Body of pancreas (tissue), 4 donors: ENCODE measurements around the gene YIF1B. TPM values are rescaled to one million over a fixed set of nuclear protein-coding genes. Genes with fewer than 3 reads are reported as not detected.

ENCODE experiments used
- ATAC-seq: fragments of 150-250 bp; one replicate; pipeline ENCODE4 v1.9.1; 2016
- DNase-seq, 4 donors: peaks; one replicate each; pipeline ENCODE4 v3.0.0-alpha.2; 2019
- H3K27ac ChIP-seq, 4 donors: fragments of 200-600 bp; sonication (generic); 1 replicate in 3 of 4; 2 replicates in 1 of 4; pipeline versions ENCODE4 v1.5.1 to v1.6.1; 2016 to 2019; ENCODE audit warnings: mild to moderate bottlenecking in 1 of 4, mixed read lengths in 1 of 4, moderate library complexity in 1 of 4
- H3K27me3 ChIP-seq, 2 donors: fragments of 200-600 bp; sonication (generic); one replicate each; pipeline ENCODE4 v1.6.0; 2016; ENCODE audit warnings: mild to moderate bottlenecking in 1 of 2
- H3K36me3 ChIP-seq, 2 donors: fragments of 200-600 bp; sonication (generic); replicated peaks in 1 of 2; 2 replicates each; pipeline ENCODE4 v1.5.1; 2016; ENCODE audit warnings: low read depth in 2 of 2; ENCODE audit not compliant: insufficient read depth in 1 of 2
- H3K4me1 ChIP-seq: fragments of 200-600 bp; sonication (generic); one replicate; pipeline ENCODE4 v1.6.0; 2016
- H3K4me3 ChIP-seq, 2 donors: fragments of 200-600 bp; sonication (generic); 1 replicate in 1 of 2; 2 replicates in 1 of 2; pipeline ENCODE4 v1.5.1; 2016 to 2019
- H3K9me3 ChIP-seq, 3 donors: fragments of 200-600 bp; sonication (generic); 1 replicate in 2 of 3; 2 replicates in 1 of 3; pipeline ENCODE4 v1.5.1; 2016
- POLR2A ChIP-seq, 3 donors: fragments of 450-650 bp; IDR thresholded peaks; one replicate each; pipeline ENCODE4 v1.6.1; 2016; ENCODE audit warnings: antibody characterized with exemption in 3 of 3, mild to moderate bottlenecking in 2 of 3
- WGBS, 2 donors: methylation state at CpG; one replicate each; pipeline ENCODE4 v1.1.5; 2017; 5-methylcytosine and 5-hydroxymethylcytosine counted together
- intact Hi-C: fragments of 100-400 bp; cut with DNase I; formaldehyde crosslinking; loops from one replicate; pipeline ENCODE4 v1.15.1; 2023
- total RNA-seq, 2 donors: library from RNA; depleted of rRNA; stranded (reverse); fragments of >200 nt; gene quantifications; one replicate each; pipeline ENCODE4 v1.1.0, GENCODE V29; 2016
- TF ChIP-seq, protein P1 (sequence below), 7 experiments: fragments of 450-650 bp in 4 of 7; fragments of 200-600 bp in 3 of 7; sonication (generic) in 3 of 7; IDR thresholded peaks; one replicate each; pipeline ENCODE4 v1.5.1; 2016 to 2019; ENCODE audit warnings: antibody characterized with exemption in 7 of 7

The YIF1B gene
- total RNA-seq, 2 donors from 2014 or later = 8.2 to 22.3 TPM

DNA sequence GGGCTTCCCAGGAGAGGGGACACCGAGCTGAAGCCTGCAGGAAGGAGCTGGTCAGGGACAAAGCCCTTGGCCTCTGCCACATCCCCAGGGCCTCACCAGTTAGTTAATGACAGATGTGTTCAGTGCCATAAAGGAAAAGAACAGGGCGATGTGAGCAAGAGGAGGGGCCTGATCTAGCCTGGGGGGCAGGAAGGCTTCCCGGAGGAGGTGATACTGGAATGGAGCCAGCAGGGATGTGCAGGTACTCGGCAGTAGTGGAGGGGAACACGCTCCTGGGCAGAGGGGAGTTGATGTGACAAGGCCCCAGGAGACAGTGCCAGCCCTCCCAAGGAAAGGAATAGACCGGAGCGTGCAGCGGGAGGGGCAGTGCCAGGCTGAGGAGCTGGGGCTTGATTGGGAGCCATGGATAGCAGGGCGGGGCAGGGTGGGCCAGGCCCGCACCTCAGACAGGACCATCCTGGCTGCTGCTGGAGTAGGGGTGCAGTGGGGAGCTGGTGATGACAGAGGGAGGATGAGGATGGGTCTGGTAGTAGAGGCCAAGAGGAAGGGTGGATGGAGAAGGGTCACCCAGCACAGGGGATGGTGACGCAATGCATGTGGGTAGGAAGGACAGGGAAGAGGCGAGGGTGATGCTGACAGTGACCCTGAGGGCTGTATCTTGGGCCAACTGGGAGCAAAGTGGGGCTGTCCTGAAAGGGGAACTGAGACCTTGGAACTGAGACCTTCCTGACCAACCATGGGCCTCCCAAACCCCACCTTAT, 7.6 kb downstream of the YIF1B start:
- no peak overlapping the region for H3K27ac ChIP-seq
- no peak overlapping the region for H3K4me3 ChIP-seq
- TF ChIP-seq POLR2A (IDR thresholded peaks at IDR 0.05) = no peak
- TF ChIP-seq, protein P1, sequence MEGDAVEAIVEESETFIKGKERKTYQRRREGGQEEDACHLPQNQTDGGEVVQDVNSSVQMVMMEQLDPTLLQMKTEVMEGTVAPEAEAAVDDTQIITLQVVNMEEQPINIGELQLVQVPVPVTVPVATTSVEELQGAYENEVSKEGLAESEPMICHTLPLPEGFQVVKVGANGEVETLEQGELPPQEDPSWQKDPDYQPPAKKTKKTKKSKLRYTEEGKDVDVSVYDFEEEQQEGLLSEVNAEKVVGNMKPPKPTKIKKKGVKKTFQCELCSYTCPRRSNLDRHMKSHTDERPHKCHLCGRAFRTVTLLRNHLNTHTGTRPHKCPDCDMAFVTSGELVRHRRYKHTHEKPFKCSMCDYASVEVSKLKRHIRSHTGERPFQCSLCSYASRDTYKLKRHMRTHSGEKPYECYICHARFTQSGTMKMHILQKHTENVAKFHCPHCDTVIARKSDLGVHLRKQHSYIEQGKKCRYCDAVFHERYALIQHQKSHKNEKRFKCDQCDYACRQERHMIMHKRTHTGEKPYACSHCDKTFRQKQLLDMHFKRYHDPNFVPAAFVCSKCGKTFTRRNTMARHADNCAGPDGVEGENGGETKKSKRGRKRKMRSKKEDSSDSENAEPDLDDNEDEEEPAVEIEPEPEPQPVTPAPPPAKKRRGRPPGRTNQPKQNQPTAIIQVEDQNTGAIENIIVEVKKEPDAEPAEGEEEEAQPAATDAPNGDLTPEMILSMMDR (IDR thresholded peaks at IDR 0.05) = no peak
- H3K27me3 ChIP-seq = no peaks in the 10 kb centered on the region
- 86 to 91% methylated on average over 11 to 12 of the region's 12 CpGs for WGBS, 2 donors
- ATAC-seq (no peak), DNase-seq (no peak)
- H3K4me1 ChIP-seq = peaks cover 19% of the 10 kb centered on the region
- H3K36me3 ChIP-seq = peaks cover 0 to 2% of the 10 kb centered on the region in 2 donors
- intact Hi-C loops = no loop called here
- no peaks in the 10 kb centered on the region for H3K9me3 ChIP-seq

DNA sequence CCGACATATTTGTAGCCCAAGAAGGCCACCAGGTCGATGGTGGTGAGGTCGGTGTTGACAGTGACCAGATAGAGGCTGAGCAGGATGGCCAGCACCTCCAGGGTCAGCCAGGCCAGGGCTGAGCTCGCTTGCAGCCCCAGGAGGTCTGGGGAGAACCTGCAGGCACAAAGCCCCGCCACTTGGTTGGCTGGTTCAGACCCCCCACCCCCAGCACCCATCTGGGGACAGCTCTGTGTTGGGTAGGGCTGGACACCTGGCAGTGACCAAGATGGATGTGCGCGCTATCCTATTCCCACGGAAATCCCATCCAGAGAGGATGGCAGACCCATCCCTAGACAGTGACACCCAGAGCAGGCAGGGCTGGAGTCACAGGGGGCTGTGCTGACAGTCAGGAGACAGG, 8.2 kb downstream of the YIF1B start:
- Histone ChIP-seq H3K27me3 (no peaks in the 10 kb centered on the region), H3K27ac (no peak overlapping the region), H3K4me3 (no peak overlapping the region), H3K4me1 (peaks cover 19% of the 10 kb centered on the region), H3K36me3 (peaks cover 0 to 2% of the 10 kb centered on the region in 2 donors), H3K9me3 (no peaks in the 10 kb centered on the region)
- DNase-seq (no peak), ATAC-seq (no peak)
- TF ChIP-seq POLR2A (IDR thresholded peaks at IDR 0.05) = no peak
- TF ChIP-seq, protein P1 (IDR thresholded peaks at IDR 0.05) = no peak
- intact Hi-C loops = no loop called here
- 81 to 82% methylated on average over 6 to 8 of the region's 8 CpGs for WGBS, 2 donors

DNA sequence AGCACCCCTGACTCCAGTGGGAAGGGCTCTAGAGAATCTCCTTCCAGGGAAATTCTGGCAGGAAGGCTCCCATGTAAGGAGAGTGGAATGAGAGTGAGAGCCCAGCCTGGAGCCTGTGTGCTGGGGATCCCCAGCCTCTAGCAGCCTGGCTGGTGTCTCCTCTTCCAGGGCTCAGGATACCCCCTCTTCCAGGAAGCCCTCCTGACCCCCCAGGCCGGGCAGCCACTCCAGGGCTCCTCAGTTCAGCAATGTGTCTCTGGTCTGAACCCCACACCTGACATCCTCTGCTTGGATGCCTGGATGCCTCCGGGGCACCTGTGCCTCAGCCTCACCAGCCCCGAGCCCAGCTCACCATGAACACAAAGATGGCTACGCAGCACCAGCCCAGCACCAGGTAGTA, 8.7 kb downstream of the YIF1B start:
- no peaks in the 10 kb centered on the region for H3K9me3 ChIP-seq
- H3K36me3 ChIP-seq = peaks cover 0 to 2% of the 10 kb centered on the region in 2 donors
- H3K4me1 ChIP-seq = peaks cover 19% of the 10 kb centered on the region
- no peak for TF ChIP-seq POLR2A (IDR thresholded peaks at IDR 0.05)
- TF ChIP-seq, protein P1 (IDR thresholded peaks at IDR 0.05) = no peak
- no peak overlapping the region for H3K4me3 ChIP-seq
- no peak overlapping the region for H3K27ac ChIP-seq
- WGBS, 2 donors = 97% methylated on average over 3 of the region's 4 CpGs; no CpG with 5 or more reads in 1 of the 2 donors
- no peak for DNase-seq
- intact Hi-C loops = no loop called here
- H3K27me3 ChIP-seq = no peaks in the 10 kb centered on the region
- no peak for ATAC-seq

DNA sequence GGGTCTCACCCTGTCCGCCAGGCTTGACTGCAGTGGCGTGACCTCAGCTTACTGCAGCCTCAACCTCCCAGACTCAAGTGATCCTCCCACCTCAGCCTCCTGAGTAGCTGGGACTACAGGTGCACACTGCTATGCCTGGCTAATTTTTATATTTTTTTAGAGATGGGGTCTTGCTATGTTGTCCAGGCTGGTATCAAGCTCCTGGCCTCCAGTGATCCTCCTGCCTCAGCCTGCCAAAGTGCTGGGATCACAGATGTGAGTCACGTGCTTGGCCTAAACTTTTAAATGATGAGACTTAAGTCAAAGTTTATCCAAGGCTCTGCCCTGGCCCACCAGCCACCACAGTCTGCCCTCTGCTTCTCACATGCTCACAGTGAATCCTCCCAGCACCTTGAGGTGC, 9.5 kb downstream of the YIF1B start:
- Histone ChIP-seq H3K4me3 (no peak overlapping the region), H3K27ac (no peak overlapping the region), H3K27me3 (no peaks in the 10 kb centered on the region), H3K9me3 (no peaks in the 10 kb centered on the region), H3K36me3 (peaks cover 0 to 2% of the 10 kb centered on the region in 2 donors), H3K4me1 (peaks cover 19% of the 10 kb centered on the region)
- ATAC-seq (no peak), DNase-seq (no peak)
- intact Hi-C loops = no loop called here
- 95 to 98% methylated on average over 3 of the region's 3 CpGs for WGBS, 2 donors
- no peak for TF ChIP-seq POLR2A (IDR thresholded peaks at IDR 0.05)
- TF ChIP-seq, protein P1 (IDR thresholded peaks at IDR 0.05) = no peak
